H1 (cell line): Measurements from ENCODE around the gene EXOSC5. TPM values are rescaled to one million over a fixed set of nuclear protein-coding genes. Genes with fewer than 3 reads are reported as not detected.

Experiments used
- SAP30 ChIP-seq: fragments of 300-600 bp; sonication (generic); IDR thresholded peaks from 2 replicates; pipeline ENCODE4 v1.7.1; 2012; ENCODE audit warnings: low read length, moderate library complexity, mild to moderate bottlenecking, inconsistent platforms; ENCODE audit not compliant: insufficient read depth, insufficient replicate concordance
- polyA plus RNA-seq, 7 experiments: library from polyadenylated mRNA; depleted of rRNA in 3 of 7; stranded (reverse) in 5 of 7; unstranded in 2 of 7; fragments of >200 nt in 5 of 7; fragments of 200-250 nt in 2 of 7; gene quantifications; 1 replicate in 5 of 7; 2 replicates in 1 of 7; 4 replicates in 1 of 7; pipeline versions ENCODE4 v1.2.1 to v1.2.3, GENCODE V29; 2011 to 2013; ENCODE audit warnings: missing spikeins in 2 of 7, mixed read lengths in 2 of 7
- total RNA-seq: library from RNA; stranded (reverse); fragmentation: NEBNext Ultra II Directional; extraction: Animal tissue kit (Norgen Biotek cat#: 25700); gene quantifications from 2 replicates; pipeline ENCODE4 v1.2.1, GENCODE V29; 2021

Gene EXOSC5
- total and polyA plus RNA-seq, 2 of the 8 experiments (the other 6 are each of a cell fraction or from before 2014, with no cell fraction given) = 56.2 to 92.8 TPM

- TF ChIP-seq SAP30 = no peak
These were observed 34.9 kb downstream of the EXOSC5 start (continued) for GRCh38 chr19:41362143-41362847.
